ENCODE results near the gene DGCR2.

- no peak for TF ChIP-seq CTCF (IDR thresholded peaks at IDR 0.05 in 2 of 3, conservative IDR thresholded peaks at IDR 0.05 in 1 of 3; ENCODE audit: borderline replicate concordance in 1 of 3, insufficient read depth in 1 of 3, low read depth in 2 of 3, low read length in 2 of 3)
- TF ChIP-seq, protein P1, sequence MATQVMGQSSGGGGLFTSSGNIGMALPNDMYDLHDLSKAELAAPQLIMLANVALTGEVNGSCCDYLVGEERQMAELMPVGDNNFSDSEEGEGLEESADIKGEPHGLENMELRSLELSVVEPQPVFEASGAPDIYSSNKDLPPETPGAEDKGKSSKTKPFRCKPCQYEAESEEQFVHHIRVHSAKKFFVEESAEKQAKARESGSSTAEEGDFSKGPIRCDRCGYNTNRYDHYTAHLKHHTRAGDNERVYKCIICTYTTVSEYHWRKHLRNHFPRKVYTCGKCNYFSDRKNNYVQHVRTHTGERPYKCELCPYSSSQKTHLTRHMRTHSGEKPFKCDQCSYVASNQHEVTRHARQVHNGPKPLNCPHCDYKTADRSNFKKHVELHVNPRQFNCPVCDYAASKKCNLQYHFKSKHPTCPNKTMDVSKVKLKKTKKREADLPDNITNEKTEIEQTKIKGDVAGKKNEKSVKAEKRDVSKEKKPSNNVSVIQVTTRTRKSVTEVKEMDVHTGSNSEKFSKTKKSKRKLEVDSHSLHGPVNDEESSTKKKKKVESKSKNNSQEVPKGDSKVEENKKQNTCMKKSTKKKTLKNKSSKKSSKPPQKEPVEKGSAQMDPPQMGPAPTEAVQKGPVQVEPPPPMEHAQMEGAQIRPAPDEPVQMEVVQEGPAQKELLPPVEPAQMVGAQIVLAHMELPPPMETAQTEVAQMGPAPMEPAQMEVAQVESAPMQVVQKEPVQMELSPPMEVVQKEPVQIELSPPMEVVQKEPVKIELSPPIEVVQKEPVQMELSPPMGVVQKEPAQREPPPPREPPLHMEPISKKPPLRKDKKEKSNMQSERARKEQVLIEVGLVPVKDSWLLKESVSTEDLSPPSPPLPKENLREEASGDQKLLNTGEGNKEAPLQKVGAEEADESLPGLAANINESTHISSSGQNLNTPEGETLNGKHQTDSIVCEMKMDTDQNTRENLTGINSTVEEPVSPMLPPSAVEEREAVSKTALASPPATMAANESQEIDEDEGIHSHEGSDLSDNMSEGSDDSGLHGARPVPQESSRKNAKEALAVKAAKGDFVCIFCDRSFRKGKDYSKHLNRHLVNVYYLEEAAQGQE (IDR thresholded peaks at IDR 0.05; ENCODE audit: low read depth) = no peak
- no peak for TF ChIP-seq EZH2 (IDR thresholded peaks at IDR 0.05)
- no peak for TF ChIP-seq CEBPB (IDR thresholded peaks at IDR 0.05; ENCODE audit: low read depth)
- TF ChIP-seq MAX (IDR thresholded peaks at IDR 0.05) = no peak
- TF ChIP-seq RAD21 (IDR thresholded peaks at IDR 0.05; ENCODE audit: low read depth) = no peak
- TF ChIP-seq ATF3 (IDR thresholded peaks at IDR 0.05) = no peak
- TF ChIP-seq POLR2AphosphoS5 (IDR thresholded peaks at IDR 0.05; ENCODE audit: low read depth, low read length) = no peak
- TF ChIP-seq TCF7L2 (IDR thresholded peaks at IDR 0.05; ENCODE audit: borderline replicate concordance, extremely low read depth, insufficient read depth, insufficient read length) = no peak
- no peak for TF ChIP-seq YY1 (IDR thresholded peaks at IDR 0.05; ENCODE audit: extremely low read depth, insufficient replicate concordance, low read depth, low read length)
- no peak for TF ChIP-seq POLR2A (IDR thresholded peaks at IDR 0.05; ENCODE audit: borderline replicate concordance, extremely low read depth, insufficient read depth, insufficient read length)
- no peak for TF ChIP-seq ZNF274 (IDR thresholded peaks at IDR 0.05; ENCODE audit: low read depth, low read length)
- no peak for TF ChIP-seq ZFX (IDR thresholded peaks at IDR 0.05)
- TF ChIP-seq EZH2phosphoT487 (IDR thresholded peaks at IDR 0.05; ENCODE audit: borderline replicate concordance) = no peak
Measured at GRCh38 chr22:19082101-19082500, 40.1 kb downstream of the DGCR2 start.
